ES-I3 (cell line): ENCODE results near the gene HS3ST5.
"Not testable (repeated sequence)": the region's sequence is repeated elsewhere in the genome, so short reads cannot be mapped to it uniquely, and the experiment has no call there.

Experiments
- H3K36me3 ChIP-seq: 2 replicates; pipeline ENCODE4 v1.6.1; 2013; ENCODE audit warnings: mild to moderate bottlenecking, low read length, control low read depth, moderate library complexity; ENCODE audit not compliant: insufficient read depth
- H3K4me1 ChIP-seq: 2 replicates; pipeline ENCODE4 v1.6.1; 2013; ENCODE audit warnings: mild to moderate bottlenecking, control low read depth, low read length; ENCODE audit not compliant: insufficient read depth
- H3K9ac ChIP-seq: 2 replicates; pipeline ENCODE4 v1.6.1; 2013; ENCODE audit warnings: low read depth, mild to moderate bottlenecking, low read length, moderate library complexity
- H3K9me3 ChIP-seq: 2 replicates; pipeline ENCODE4 v1.6.1; 2013; ENCODE audit warnings: mild to moderate bottlenecking, low read length, moderate library complexity; ENCODE audit not compliant: control insufficient read depth, insufficient read depth

The HS3ST5 gene

GRCh38 chr6:114217996-114218395, 124.8 kb downstream of the HS3ST5 start:
- H3K4me1 ChIP-seq, H3K36me3 ChIP-seq, H3K9ac ChIP-seq, H3K9me3 ChIP-seq: not testable (repeated sequence)

GRCh38 chr6:114216789-114217467, 125.9 kb downstream of the HS3ST5 start:
- no peaks in the 10 kb centered on the region for H3K9me3 ChIP-seq
- H3K4me1 ChIP-seq: no peaks in the 10 kb centered on the region
- no peak overlapping the region for H3K9ac ChIP-seq
- H3K36me3 ChIP-seq: no peaks in the 10 kb centered on the region

GRCh38 chr6:114210467-114210866, 132.4 kb downstream of the HS3ST5 start:
- no peaks in the 10 kb centered on the region for H3K4me1 ChIP-seq
- H3K36me3 ChIP-seq: no peaks in the 10 kb centered on the region
- no peak overlapping the region for H3K9ac ChIP-seq

GRCh38 chr6:114203460-114203859, 139.4 kb downstream of the HS3ST5 start:
- Histone ChIP-seq H3K9me3 (peaks cover 4% of the 10 kb centered on the region), H3K36me3 (no peaks in the 10 kb centered on the region), H3K9ac (no peak overlapping the region), H3K4me1 (peaks cover 8% of the 10 kb centered on the region; the same call in 1 of the 2 replicates)

More at GRCh38 chr6:114210467-114210866, 132.4 kb downstream of the HS3ST5 start:
- 0 out of 2 replicates have a peak, but pooled peaks cover under 1% of the 10 kb centered on the region for H3K9me3 ChIP-seq

- Histone ChIP-seq H3K9me3 (peaks cover 4% of the 10 kb centered on the region), H3K36me3 (no peaks in the 10 kb centered on the region), H3K4me1 (peaks cover 8% of the 10 kb centered on the region; the same call in 1 of the 2 replicates), H3K9ac (no peak overlapping the region)
These were observed 140.4 kb downstream of the HS3ST5 start for GRCh38 chr6:114202389-114202788.

- H3K4me1 ChIP-seq: peaks cover 14% of the 10 kb centered on the region; the same call in 1 of the 2 replicates
- no peaks in the 10 kb centered on the region for H3K36me3 ChIP-seq
- no peak overlapping the region for H3K9ac ChIP-seq
- H3K9me3 ChIP-seq: peaks cover 4% of the 10 kb centered on the region
These were observed 141.9 kb downstream of the HS3ST5 start for GRCh38 chr6:114200891-114201290.

GRCh38 chr6:114195631-114196403, 147.0 kb downstream of the HS3ST5 start:
- no peaks in the 10 kb centered on the region for H3K9me3 ChIP-seq
- peaks cover 20% of the 10 kb centered on the region for H3K4me1 ChIP-seq
- no peak overlapping the region for H3K9ac ChIP-seq
- no peaks in the 10 kb centered on the region for H3K36me3 ChIP-seq

GRCh38 chr6:114195027-114195365, 147.8 kb downstream of the HS3ST5 start:
- H3K4me1 ChIP-seq: peaks cover 20% of the 10 kb centered on the region
- H3K9me3 ChIP-seq: no peaks in the 10 kb centered on the region
- H3K9ac ChIP-seq: no peak overlapping the region
- no peaks in the 10 kb centered on the region for H3K36me3 ChIP-seq

GRCh38 chr6:114194362-114195026, 148.3 kb downstream of the HS3ST5 start:
- Histone ChIP-seq H3K4me1 (peaks cover 20% of the 10 kb centered on the region), H3K9me3 (no peaks in the 10 kb centered on the region), H3K9ac (no peak overlapping the region), H3K36me3 (no peaks in the 10 kb centered on the region)

GRCh38 chr6:114187563-114187962, 155.3 kb downstream of the HS3ST5 start:
- Histone ChIP-seq H3K4me1 (no peaks in the 10 kb centered on the region), H3K9ac (no peak overlapping the region), H3K36me3 (no peaks in the 10 kb centered on the region), H3K9me3 (no peaks in the 10 kb centered on the region)

- peaks cover 14% of the 10 kb centered on the region for H3K4me1 ChIP-seq
- H3K9me3 ChIP-seq: no peaks in the 10 kb centered on the region
- no peaks in the 10 kb centered on the region for H3K36me3 ChIP-seq
- H3K9ac ChIP-seq: no peak overlapping the region
These were observed 161.2 kb downstream of the HS3ST5 start for GRCh38 chr6:114181664-114182063.

GRCh38 chr6:114179411-114179810, 163.4 kb downstream of the HS3ST5 start:
- Histone ChIP-seq H3K36me3 (no peaks in the 10 kb centered on the region), H3K9ac (no peak overlapping the region), H3K9me3 (no peaks in the 10 kb centered on the region), H3K4me1 (peaks cover 25% of the 10 kb centered on the region)

GRCh38 chr6:114176726-114177125, 166.1 kb downstream of the HS3ST5 start:
- H3K9ac ChIP-seq: no peak overlapping the region
- H3K4me1 ChIP-seq: peaks cover 34% of the 10 kb centered on the region
- no peaks in the 10 kb centered on the region for H3K9me3 ChIP-seq
- H3K36me3 ChIP-seq: no peaks in the 10 kb centered on the region

- Histone ChIP-seq H3K4me1 (peaks cover 29% of the 10 kb centered on the region), H3K9me3 (no peaks in the 10 kb centered on the region)
These were observed 170.1 kb downstream of the HS3ST5 start for GRCh38 chr6:114172576-114173260.

More at GRCh38 chr6:114172576-114173260, 170.1 kb downstream of the HS3ST5 start:
- Histone ChIP-seq H3K9ac (no peak overlapping the region), H3K36me3 (no peaks in the 10 kb centered on the region)
